ENCODE data around the gene TRIP10.

Gene TRIP10

GRCh38 chr19:6729573-6730152, 9.8 kb upstream of the TRIP10 start:
- no peak for DNase-seq

GRCh38 chr19:6730153-6730804, 9.2 kb upstream of the TRIP10 start:
- no peak for DNase-seq

DNA sequence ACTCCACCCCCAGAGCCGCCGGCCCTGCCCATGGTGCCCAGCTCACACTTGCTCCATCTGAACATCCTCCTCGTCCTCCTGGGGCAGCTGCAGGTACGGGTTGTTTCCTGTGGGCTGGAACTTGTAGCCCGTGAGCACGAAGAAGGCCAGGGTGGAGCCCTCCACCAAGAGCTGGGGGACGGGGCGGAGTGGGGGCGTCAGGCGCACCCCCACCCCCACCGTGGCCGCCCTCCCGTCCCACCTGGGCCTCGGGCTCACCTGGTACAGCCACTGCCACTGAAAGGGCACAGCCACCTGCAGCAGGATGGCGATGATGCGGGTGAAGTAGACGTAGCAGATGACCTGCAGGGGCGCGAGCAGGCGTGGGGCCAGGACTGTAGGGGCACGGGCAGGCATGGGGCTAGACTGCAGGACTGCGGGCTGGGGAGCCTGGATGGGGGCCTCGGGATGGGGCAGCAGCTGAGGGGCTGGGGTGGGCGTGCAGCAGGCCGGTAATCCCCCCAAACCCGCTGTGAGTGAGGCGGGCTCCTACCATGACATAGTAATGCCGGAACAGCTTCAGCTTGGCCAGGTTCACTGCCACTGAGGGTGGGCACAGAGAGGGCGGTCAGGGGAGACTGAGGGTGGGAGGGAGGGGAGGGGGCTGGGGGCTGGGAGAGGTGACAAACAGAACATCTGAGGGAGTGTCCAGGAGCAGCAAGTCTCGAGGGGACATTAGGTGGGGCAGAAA, 8.4 kb upstream of the TRIP10 start:
- no peak for DNase-seq

DNA sequence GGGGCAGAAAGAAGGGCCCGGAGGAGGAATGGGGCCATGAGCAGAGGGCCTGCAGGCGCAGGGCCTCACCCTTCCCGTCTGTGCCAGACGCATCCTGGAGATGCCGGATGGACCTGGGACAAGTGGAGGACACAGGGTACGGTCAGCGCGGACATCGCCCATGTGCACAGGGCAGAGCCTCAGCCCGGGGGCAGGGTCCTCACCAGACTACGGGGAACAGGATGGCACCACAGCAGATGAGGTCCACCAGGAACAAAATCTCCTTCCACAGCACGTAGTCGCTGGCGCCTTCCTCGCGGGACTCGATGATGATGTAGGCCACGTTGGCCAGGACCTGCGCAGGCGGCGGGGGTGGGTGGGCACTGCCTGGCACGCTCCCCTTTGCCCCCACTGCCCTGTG, 7.7 kb upstream of the TRIP10 start:
- DNase-seq, result no peak

- no peak for DNase-seq
Measured at GRCh38 chr19:6732803-6733337, 6.6 kb upstream of the TRIP10 start.

- no peak for DNase-seq
Measured at GRCh38 chr19:6733338-6734095, 6.0 kb upstream of the TRIP10 start.

GRCh38 chr19:6734096-6734696, 5.3 kb upstream of the TRIP10 start:
- DNase-seq, result no peak

DNA sequence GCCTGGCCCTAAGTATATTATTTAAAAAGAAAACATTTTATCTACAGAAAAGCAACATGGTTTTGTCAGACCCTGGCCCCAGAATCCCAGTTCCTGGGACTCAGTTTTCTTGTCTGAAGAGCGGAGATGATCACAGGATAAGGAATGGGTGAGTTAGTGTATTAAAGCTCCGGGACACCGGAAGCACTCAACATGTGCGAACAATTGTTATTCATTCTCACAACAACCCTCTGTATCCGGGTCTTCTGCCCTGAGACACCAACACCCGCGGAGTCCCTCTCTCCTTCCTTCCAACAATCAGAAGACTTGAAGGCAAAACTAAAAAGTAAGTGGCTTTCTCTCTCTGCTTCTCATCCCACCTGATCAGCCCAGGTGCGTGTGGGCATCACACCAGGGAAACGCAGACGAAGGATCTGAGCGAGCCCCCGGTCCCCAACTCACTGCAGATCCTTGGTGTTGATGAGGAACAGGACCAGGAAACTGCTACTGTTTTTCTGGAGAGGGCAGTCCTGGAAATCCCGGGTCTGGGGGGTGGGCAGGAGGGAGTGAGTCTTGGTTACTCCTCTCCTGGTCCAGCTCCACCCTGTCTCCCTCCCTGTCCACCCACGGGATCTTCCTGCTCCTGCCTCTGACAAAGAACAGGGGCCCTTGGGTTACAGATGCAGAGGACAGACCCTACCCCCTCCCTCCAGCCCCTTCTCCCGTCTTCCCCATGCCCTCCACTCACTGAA, 4.1 kb upstream of the TRIP10 start:
- DNase-seq, result no peak

GRCh38 chr19:6736169-6736916, 3.1 kb upstream of the TRIP10 start:
- DNase-seq, result no peak

DNA sequence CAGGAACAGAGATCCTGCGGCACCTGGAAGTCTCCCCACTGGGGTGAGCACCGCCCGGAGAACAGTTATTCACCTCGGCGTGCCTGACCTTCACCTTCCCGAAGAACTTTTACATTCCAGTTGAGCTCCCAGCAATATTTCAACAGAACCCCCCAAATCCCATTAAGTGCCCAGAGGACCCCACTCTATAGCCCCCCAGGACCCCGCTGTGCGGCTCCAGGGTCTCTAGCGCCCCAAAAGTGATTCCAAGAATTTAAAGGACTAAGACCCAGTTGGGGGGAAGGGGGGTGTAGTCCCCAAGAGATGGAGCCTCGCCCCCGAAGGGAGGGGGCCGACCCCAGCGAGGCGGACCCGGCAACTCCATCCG, 2.6 kb upstream of the TRIP10 start:
- no peak for DNase-seq

GRCh38 chr19:6737284-6737872, 2.1 kb upstream of the TRIP10 start, which contains the start of gene GPR108:
Gene GPR108 (minus strand): TSS chr19:6737580. CDS start chr19:6737576, 4 bp downstream.
- DNase-seq, result peak; percentile 99

DNA sequence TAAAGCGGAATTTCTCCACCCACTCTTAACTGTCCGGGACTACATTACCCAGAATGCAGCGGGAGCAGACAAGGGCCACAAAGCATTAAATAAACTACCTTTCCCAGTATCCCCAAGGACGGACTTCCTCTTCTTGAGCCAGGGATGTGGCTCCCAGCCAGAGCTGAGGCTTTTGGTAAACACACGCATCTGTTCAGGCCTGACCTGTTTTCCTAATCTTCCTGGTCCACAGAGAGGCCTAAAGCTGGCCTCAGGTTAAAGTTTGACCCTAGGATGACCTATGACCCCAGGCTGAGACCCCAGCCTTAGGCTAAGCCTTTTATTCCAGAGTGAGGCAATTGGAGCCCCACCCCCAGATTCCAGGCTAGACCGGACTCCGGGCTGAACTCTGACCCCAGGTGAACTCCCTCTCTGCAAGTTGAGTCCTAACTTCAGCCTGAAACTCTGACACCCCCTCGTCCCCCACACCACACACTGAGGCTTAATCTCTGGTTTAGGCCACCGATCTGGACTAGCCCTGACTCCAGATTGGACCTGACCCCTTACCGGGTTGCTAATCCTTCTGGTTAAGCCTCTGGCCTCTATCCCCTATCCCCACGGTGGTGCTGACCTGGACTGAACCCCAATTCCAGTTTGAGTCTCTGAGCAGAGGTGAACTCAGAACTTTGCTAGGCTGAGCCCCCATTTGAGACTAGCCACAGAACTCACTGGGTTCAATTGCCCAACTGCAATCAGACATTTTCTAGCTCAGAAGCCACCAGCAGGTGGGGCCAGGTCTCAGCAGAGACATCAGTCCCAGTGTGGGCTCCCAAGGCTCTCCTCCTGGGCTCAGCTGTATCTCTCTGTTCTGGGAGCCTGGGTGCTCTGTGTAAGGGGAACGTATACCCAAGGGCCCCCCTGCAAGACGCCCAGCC, 1.4 kb upstream of the TRIP10 start:
- no peak for DNase-seq

- DNase-seq, result no peak
Measured at GRCh38 chr19:6738787-6739389, 592 bp upstream of the TRIP10 start.

DNA sequence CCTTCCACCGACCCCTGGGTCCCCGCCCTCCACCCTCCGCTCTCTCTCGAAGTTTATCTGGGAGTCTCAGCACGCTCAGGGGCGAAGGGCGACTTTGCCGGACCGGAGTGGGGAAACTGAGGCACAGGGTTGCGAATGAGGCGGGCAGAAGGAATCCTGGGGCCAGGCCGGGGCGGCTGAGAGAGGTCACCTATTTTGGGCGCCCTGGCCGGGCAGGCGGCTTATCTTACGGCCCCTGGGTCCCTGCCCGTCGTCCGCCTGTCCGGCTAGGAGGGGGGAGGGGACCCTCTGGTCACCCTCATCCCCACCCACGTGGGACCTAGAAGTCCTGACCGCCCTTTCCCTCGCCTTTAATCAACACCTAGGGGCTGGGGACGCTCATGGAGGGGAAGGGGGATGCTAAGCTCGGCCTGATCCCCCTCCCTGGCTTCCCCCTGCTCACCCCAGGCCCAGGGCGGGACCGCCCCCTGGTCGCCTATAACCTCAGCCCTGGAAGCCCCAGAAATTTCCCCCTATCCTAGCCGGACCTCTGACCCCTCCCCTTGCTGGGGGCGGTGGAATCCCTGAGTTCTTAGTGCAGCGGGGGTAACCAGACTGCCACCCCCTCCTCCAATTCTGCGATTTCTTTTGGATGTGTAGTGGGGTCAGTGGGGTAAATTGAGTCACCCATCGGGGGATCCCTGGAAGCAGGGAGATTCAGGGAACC, 556 bp downstream of the TRIP10 start:
- DNase-seq, result no peak

DNA sequence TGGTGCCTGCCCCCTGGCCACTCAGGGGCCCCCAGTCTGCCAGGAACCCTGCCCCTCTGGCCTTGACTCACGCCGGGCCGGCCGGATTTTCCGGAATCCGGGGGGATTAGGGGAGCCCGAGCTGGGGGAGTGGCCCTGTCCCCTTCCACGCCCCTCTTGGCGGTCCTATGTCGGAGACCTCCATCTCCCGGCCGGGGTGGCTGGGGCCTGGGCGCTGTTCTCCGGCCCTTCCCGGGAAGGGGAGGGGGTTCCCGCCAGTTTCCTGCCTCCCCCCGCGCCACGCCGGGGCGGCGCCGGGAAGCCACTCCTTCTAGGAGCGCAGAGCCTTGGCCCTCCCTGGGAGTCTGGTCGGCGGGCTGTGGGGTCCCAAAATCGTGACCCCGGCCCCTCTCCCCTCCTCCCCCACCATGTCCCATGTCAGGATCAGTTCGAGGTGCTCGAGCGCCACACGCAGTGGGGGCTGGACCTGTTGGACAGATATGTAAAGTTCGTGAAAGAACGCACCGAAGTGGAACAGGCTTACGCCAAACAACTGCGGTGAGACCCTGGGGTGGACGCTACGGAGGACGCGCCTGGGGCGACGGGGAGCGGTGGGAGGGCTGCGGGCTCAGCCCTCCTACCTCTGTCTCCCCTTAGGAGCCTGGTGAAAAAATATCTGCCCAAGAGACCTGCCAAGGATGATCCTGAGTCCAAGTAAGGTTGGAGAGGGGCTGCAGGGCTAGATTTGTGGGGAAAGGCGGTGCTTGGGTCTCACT, 1.3 kb downstream of the TRIP10 start:
- no peak for DNase-seq

- DNase-seq, result no peak
Measured at GRCh38 chr19:6743066-6743465, 3.6 kb downstream of the TRIP10 start.

- DNase-seq, result no peak
Measured at GRCh38 chr19:6743714-6744380, 4.4 kb downstream of the TRIP10 start.

Data from NCI-H1417 treated with DMSO at 0.1 percent for 48 hours (cell line).